Osteocyte (in vitro differentiated cells): ENCODE data around the gene XRCC6. TPM values are rescaled to one million over a fixed set of nuclear protein-coding genes. Genes with fewer than 3 reads are reported as not detected.
"Not testable (repeated sequence)": the region's sequence is repeated elsewhere in the genome, so short reads cannot be mapped to it uniquely, and the experiment has no call there.

Source experiments
- DNase-seq: peaks from one replicate; pipeline ENCODE4 v3.0.0; 2021; ENCODE audit warnings: mixed read lengths; ENCODE audit not compliant: unreplicated experiment; ENCODE audit errors: extremely low spot score
- H3K27ac Mint-ChIP-seq: one replicate; pipeline ENCODE4 v1.8.0; 2021; ENCODE audit warnings: mild to moderate bottlenecking, mixed read lengths; ENCODE audit not compliant: unreplicated experiment
- H3K27me3 Mint-ChIP-seq: one replicate; pipeline ENCODE4 v1.8.0; 2021; ENCODE audit warnings: mixed read lengths; ENCODE audit not compliant: unreplicated experiment
- H3K36me3 Mint-ChIP-seq: one replicate; pipeline ENCODE4 v1.8.0; 2021; ENCODE audit warnings: mixed read lengths; ENCODE audit not compliant: unreplicated experiment
- H3K4me1 Mint-ChIP-seq: one replicate; pipeline ENCODE4 v1.8.0; 2021; ENCODE audit warnings: mixed read lengths; ENCODE audit not compliant: unreplicated experiment
- H3K4me3 Mint-ChIP-seq: one replicate; pipeline ENCODE4 v1.8.0; 2021; ENCODE audit warnings: mild to moderate bottlenecking, moderate library complexity, mixed read lengths; ENCODE audit not compliant: unreplicated experiment
- H3K9me3 Mint-ChIP-seq: one replicate; pipeline ENCODE4 v1.8.0; 2021; ENCODE audit warnings: mixed read lengths; ENCODE audit not compliant: unreplicated experiment
- total RNA-seq: library from RNA; stranded (reverse); gene quantifications from 2 replicates; pipeline ENCODE4 v1.2.1, GENCODE V29; 2021
- TF ChIP-seq, protein P1 (sequence below): fragments of 200-600 bp; sonication (generic); IDR thresholded peaks from 2 replicates; pipeline ENCODE4 v1.5.0; 2021; ENCODE audit warnings: antibody characterized with exemption, mild to moderate bottlenecking, moderate library complexity

XRCC6 gene
- total RNA-seq, 1 donor from 2014 or later: 211 TPM

DNA sequence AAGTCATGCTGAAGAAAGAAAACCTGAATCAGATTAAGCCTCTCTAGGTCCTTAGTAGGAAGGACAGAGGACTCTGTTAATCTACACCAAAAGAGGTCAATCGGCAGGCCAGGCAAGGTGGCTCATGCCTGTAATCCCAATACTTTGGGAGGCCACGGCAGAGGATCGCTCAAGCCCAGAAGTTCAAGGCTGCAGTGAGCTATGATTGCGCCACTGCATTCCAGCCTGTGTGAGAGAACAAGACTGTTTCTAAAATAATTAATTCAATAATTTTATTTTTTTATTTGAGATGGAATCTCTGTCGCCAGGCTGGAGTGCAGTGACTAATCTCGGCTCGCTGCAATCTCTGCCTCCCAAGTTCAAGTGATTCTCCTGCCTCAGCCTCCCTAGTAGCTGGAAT is 4.5 kb downstream of the XRCC6 start:
- H3K4me1 Mint-ChIP-seq: peaks cover 10% of the 10 kb centered on the region
- H3K9me3 Mint-ChIP-seq: no peaks in the 10 kb centered on the region
- peaks cover 29% of the 10 kb centered on the region for H3K36me3 Mint-ChIP-seq
- H3K27me3 Mint-ChIP-seq: no peaks in the 10 kb centered on the region
- H3K27ac Mint-ChIP-seq: no peak overlapping the region
- DNase-seq: no peak
- TF ChIP-seq, protein P1, sequence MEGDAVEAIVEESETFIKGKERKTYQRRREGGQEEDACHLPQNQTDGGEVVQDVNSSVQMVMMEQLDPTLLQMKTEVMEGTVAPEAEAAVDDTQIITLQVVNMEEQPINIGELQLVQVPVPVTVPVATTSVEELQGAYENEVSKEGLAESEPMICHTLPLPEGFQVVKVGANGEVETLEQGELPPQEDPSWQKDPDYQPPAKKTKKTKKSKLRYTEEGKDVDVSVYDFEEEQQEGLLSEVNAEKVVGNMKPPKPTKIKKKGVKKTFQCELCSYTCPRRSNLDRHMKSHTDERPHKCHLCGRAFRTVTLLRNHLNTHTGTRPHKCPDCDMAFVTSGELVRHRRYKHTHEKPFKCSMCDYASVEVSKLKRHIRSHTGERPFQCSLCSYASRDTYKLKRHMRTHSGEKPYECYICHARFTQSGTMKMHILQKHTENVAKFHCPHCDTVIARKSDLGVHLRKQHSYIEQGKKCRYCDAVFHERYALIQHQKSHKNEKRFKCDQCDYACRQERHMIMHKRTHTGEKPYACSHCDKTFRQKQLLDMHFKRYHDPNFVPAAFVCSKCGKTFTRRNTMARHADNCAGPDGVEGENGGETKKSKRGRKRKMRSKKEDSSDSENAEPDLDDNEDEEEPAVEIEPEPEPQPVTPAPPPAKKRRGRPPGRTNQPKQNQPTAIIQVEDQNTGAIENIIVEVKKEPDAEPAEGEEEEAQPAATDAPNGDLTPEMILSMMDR: no peak
- H3K4me3 Mint-ChIP-seq: no peak overlapping the region

DNA sequence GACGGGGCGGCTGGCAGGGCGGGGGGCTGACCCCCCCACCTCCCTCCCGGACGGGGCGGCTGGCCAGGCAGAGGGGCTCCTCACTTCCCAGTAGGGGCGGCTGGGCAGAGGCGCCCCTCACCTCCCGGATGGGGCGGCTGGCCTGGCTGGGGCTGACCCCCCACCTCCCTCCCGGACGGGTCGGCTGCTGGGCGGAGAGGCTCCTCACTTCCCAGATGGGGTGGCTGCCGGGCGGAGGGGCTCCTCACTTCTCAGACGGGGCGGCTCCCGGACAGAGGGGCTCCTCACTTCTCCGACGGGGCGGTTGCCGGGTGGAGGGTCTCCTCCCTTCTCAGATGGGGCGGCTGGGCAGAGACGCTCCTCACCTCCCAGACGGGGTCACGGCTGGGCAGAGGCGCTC is 10.0 kb downstream of the XRCC6 start:
- H3K36me3 Mint-ChIP-seq: peaks cover 39% of the 10 kb centered on the region
- DNase-seq, H3K4me3 Mint-ChIP-seq, H3K9me3 Mint-ChIP-seq, H3K27me3 Mint-ChIP-seq, H3K27ac Mint-ChIP-seq, H3K4me1 Mint-ChIP-seq: not testable (repeated sequence)

DNA sequence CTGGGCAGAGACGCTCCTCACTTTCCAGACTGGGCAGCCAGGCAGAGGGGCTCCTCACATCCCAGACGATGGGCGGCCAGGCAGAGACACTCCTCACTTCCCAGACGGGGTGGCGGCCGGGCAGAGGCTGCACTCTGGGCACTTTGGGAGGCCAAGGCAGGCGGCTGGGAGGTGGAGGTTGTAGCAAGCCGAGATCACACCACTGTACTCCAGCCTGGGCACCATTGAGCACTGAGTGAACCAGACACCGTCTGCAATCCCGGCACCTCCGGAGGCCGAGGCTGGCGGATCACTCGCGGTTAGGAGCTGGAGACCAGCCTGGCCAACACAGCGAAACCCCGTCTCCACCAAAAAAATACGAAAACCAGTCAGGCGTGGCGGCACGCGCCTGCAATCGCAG is 10.5 kb downstream of the XRCC6 start:
- not testable (repeated sequence) for DNase-seq, H3K4me1 Mint-ChIP-seq, H3K9me3 Mint-ChIP-seq, H3K4me3 Mint-ChIP-seq, H3K27me3 Mint-ChIP-seq, H3K27ac Mint-ChIP-seq
- peaks cover 44% of the 10 kb centered on the region for H3K36me3 Mint-ChIP-seq

DNA sequence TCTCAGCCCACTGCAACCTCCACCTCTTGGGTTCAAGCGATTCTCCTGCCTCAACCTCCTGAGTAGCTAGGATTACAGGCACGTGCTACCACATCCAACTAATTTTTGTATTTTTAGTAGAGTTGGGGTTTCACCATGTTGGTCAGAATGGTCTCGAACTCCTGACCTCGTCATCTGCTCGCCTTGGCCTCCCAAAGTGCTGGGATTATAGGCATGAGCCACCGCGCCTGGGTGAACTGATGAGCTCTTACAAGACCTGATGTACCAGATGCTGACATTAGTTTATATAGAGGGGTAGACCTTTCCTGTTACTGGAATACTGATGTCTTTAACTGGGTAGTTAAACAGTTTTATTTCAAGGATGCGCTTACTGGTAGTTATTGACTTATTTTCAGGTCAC is 13.5 kb downstream of the XRCC6 start:
- H3K4me3 Mint-ChIP-seq: not testable (repeated sequence)

DNA sequence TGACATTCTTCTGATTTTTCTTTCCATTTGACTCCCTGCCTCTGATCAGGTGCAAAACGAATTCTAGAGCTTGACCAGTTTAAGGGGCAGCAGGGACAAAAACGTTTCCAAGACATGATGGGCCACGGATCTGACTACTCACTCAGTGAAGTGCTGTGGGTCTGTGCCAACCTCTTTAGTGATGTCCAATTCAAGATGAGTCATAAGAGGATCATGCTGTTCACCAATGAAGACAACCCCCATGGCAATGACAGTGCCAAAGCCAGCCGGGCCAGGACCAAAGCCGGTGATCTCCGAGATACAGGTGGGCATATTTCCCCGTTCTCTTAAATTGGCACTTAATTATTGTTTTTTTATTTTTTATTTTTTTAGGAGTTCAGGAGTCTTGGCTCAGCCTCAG is 15.4 kb downstream of the XRCC6 start:
- H3K27ac Mint-ChIP-seq: no peak overlapping the region
- TF ChIP-seq, protein P1: no peak
- no peaks in the 10 kb centered on the region for H3K9me3 Mint-ChIP-seq
- no peaks in the 10 kb centered on the region for H3K4me1 Mint-ChIP-seq
- no peak for DNase-seq
- peaks cover 39% of the 10 kb centered on the region for H3K36me3 Mint-ChIP-seq
- no peak overlapping the region for H3K4me3 Mint-ChIP-seq
- no peaks in the 10 kb centered on the region for H3K27me3 Mint-ChIP-seq

More for the DNA sequence above, 13.5 kb downstream of the XRCC6 start:
- DNase-seq, H3K27ac Mint-ChIP-seq, H3K9me3 Mint-ChIP-seq, H3K4me1 Mint-ChIP-seq, H3K27me3 Mint-ChIP-seq: not testable (repeated sequence)
- H3K36me3 Mint-ChIP-seq: peaks cover 32% of the 10 kb centered on the region

DNA sequence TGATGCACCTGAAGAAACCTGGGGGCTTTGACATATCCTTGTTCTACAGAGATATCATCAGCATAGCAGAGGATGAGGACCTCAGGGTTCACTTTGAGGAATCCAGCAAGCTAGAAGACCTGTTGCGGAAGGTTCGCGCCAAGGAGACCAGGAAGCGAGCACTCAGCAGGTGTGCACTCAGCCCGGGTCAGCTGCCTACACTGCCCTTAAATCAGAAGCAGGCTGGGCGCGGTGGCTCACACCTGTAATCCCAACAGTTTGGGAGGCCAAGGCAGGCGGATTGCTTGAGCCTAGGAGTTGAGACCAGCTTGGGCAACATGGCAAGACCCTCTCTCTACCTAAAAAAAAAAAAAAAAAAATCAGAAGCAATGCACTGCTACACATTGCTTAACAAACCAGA is 16.5 kb downstream of the XRCC6 start:
- not testable (repeated sequence) for H3K4me3 Mint-ChIP-seq, H3K27ac Mint-ChIP-seq, H3K4me1 Mint-ChIP-seq, DNase-seq, H3K27me3 Mint-ChIP-seq, H3K9me3 Mint-ChIP-seq
- peaks cover 48% of the 10 kb centered on the region for H3K36me3 Mint-ChIP-seq

DNA sequence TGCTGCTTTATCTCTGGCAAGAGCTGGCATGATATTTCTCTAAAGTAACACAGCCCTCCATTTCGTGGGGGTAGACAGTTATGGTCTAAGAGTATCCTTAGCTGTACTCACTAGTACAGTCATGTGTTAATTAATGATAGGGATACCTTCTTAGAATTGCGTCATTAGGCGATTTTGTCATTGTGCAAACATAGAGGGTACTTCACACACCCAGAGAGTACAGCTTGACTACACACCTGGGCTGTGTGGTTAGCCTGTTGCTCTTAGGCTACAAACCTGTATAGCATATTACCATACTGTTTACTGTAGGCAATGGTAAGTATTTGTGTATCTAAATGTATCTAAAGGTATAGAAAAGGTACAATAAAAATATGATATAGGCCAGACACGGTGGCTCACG is 17.0 kb downstream of the XRCC6 start:
- DNase-seq: no peak
- no peaks in the 10 kb centered on the region for H3K4me1 Mint-ChIP-seq
- H3K4me3 Mint-ChIP-seq: no peak overlapping the region
- no peaks in the 10 kb centered on the region for H3K9me3 Mint-ChIP-seq
- no peaks in the 10 kb centered on the region for H3K27me3 Mint-ChIP-seq
- H3K36me3 Mint-ChIP-seq: peaks cover 48% of the 10 kb centered on the region
- TF ChIP-seq, protein P1: no peak
- no peak overlapping the region for H3K27ac Mint-ChIP-seq
